ENCODE results near the gene CEP63.

DNA sequence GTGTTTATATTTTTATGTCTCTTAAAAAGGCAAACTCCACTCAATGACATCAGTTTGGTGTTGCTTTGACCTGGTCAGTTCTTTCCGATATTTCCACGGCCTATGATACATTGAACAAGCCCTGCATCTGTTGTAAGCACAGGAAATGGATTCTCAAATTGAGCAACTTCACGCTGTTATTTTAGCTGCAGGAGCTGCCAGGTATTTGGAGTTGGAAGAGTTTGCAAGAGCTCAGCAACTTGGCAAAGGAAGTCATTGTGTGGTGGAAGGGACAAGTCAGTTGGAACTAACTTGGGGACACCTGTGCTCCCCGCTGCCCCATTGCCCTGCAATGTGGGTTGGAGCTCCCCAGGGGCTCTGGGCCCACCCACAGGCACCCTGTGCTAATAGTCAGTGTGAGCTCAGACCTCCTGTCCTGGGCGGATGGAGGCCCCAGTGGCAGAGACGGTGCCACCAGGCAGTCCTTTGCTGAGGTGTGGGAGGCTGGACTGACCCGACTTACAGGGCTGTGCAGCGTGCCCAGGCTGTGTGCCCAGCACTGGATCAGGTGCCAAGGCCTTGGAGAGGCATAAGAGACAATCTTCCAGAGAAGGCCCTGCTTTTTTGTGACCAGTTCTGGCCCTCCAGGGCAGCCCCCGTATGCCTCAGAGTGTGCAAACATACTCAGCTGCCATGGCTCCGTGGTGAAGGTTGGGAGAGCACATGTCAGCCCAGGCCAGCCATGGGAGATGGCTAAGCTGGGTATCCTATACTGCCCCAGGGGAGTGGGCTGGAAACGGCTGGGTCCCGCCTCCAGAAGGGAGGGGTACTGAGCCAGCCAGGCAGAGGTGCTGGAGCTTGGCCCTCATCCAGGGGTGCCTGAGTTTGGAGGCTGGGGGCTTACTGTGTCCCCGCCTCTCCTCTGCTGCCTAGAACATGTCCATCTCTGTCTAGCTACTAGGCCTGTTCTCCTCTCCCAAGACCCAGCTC is 121.5 kb downstream of the CEP63 start:
- TF ChIP-seq, protein P1, sequence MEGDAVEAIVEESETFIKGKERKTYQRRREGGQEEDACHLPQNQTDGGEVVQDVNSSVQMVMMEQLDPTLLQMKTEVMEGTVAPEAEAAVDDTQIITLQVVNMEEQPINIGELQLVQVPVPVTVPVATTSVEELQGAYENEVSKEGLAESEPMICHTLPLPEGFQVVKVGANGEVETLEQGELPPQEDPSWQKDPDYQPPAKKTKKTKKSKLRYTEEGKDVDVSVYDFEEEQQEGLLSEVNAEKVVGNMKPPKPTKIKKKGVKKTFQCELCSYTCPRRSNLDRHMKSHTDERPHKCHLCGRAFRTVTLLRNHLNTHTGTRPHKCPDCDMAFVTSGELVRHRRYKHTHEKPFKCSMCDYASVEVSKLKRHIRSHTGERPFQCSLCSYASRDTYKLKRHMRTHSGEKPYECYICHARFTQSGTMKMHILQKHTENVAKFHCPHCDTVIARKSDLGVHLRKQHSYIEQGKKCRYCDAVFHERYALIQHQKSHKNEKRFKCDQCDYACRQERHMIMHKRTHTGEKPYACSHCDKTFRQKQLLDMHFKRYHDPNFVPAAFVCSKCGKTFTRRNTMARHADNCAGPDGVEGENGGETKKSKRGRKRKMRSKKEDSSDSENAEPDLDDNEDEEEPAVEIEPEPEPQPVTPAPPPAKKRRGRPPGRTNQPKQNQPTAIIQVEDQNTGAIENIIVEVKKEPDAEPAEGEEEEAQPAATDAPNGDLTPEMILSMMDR (IDR thresholded peaks at IDR 0.05; ENCODE audit: control extremely low read depth in 1 of 3, insufficient read depth in 1 of 3, low read depth in 1 of 3, low read length in 3 of 3), result no peak
- TF ChIP-seq RFX5 (IDR thresholded peaks at IDR 0.05; ENCODE audit: borderline replicate concordance, low read depth, low read length), result no peak
- TF ChIP-seq SP1 (IDR thresholded peaks at IDR 0.05; ENCODE audit: low read depth, low read length), result no peak
- no peak for TF ChIP-seq MAFK (IDR thresholded peaks at IDR 0.05; ENCODE audit: low read depth, low read length)
- TF ChIP-seq TAF1 (IDR thresholded peaks at IDR 0.05; ENCODE audit: low read depth, low read length), result no peak
- TF ChIP-seq KDM1A (IDR thresholded peaks at IDR 0.05; ENCODE audit: borderline replicate concordance, low read length), result no peak
- TF ChIP-seq SIN3A (conservative IDR thresholded peaks at IDR 0.05 in 1 of 2, IDR thresholded peaks at IDR 0.05 in 1 of 2; ENCODE audit: low read depth in 1 of 2, low read length in 2 of 2), result no peak
- TF ChIP-seq ZNF274 (IDR thresholded peaks at IDR 0.05; ENCODE audit: borderline replicate concordance, extremely low read depth, low read length), result no peak
- no peak for TF ChIP-seq POLR2AphosphoS5 (IDR thresholded peaks at IDR 0.05; ENCODE audit: low read depth, low read length)
- TF ChIP-seq EZH2 (IDR thresholded peaks at IDR 0.05; ENCODE audit: low read depth, low read length, severe bottlenecking), result no peak
- no peak for TF ChIP-seq FOSL1 (IDR thresholded peaks at IDR 0.05; ENCODE audit: insufficient read depth, low read depth, low read length)
- no peak for TF ChIP-seq CTBP2 (IDR thresholded peaks at IDR 0.05; ENCODE audit: borderline replicate concordance, insufficient read depth, insufficient read length, low read length)
- no peak for TF ChIP-seq POLR2A (IDR thresholded peaks at IDR 0.05; ENCODE audit: control extremely low read depth in 1 of 2, low read depth in 2 of 2, low read length in 2 of 2)

Measured in H1 (cell line).